Measurements from ENCODE around the gene BAIAP3.

The BAIAP3 gene

DNA sequence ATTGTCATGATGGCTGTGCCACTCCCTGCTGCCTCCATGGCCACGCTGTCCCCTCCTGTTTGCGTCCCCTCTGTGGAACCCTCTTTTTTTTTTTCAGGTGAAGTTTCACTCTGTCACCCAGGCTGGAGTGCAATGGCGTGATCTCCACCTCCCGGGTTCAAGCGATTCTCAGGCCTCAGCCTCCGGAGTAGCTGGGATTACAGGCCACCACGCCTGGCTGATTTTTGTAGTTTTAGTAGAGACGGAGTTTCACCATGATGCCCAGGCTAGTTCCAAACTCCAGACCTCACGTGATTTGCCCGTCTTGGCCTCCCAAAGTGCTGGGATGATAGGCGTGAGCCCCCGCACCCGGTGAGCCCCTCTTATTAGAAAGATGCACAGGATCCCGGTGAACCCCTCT, 35.0 kb upstream of the BAIAP3 start:
- peaks cover 67% of the 10 kb centered on the region for H3K4me1 Mint-ChIP-seq
- no peak overlapping the region for H3K4me3 Mint-ChIP-seq
- no peak for DNase-seq
- H3K9me3 Mint-ChIP-seq = peaks cover 3% of the 10 kb centered on the region
- peak overlapping the region; percentile 78 for H3K27ac Mint-ChIP-seq
- H3K27me3 Mint-ChIP-seq (ENCODE audit: low read depth, poor library complexity) = peaks cover 29% of the 10 kb centered on the region
- TF ChIP-seq, protein P1, sequence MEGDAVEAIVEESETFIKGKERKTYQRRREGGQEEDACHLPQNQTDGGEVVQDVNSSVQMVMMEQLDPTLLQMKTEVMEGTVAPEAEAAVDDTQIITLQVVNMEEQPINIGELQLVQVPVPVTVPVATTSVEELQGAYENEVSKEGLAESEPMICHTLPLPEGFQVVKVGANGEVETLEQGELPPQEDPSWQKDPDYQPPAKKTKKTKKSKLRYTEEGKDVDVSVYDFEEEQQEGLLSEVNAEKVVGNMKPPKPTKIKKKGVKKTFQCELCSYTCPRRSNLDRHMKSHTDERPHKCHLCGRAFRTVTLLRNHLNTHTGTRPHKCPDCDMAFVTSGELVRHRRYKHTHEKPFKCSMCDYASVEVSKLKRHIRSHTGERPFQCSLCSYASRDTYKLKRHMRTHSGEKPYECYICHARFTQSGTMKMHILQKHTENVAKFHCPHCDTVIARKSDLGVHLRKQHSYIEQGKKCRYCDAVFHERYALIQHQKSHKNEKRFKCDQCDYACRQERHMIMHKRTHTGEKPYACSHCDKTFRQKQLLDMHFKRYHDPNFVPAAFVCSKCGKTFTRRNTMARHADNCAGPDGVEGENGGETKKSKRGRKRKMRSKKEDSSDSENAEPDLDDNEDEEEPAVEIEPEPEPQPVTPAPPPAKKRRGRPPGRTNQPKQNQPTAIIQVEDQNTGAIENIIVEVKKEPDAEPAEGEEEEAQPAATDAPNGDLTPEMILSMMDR (IDR thresholded peaks at IDR 0.05) = no peak
- H3K36me3 Mint-ChIP-seq (ENCODE audit: low read depth) = no peaks in the 10 kb centered on the region

DNA sequence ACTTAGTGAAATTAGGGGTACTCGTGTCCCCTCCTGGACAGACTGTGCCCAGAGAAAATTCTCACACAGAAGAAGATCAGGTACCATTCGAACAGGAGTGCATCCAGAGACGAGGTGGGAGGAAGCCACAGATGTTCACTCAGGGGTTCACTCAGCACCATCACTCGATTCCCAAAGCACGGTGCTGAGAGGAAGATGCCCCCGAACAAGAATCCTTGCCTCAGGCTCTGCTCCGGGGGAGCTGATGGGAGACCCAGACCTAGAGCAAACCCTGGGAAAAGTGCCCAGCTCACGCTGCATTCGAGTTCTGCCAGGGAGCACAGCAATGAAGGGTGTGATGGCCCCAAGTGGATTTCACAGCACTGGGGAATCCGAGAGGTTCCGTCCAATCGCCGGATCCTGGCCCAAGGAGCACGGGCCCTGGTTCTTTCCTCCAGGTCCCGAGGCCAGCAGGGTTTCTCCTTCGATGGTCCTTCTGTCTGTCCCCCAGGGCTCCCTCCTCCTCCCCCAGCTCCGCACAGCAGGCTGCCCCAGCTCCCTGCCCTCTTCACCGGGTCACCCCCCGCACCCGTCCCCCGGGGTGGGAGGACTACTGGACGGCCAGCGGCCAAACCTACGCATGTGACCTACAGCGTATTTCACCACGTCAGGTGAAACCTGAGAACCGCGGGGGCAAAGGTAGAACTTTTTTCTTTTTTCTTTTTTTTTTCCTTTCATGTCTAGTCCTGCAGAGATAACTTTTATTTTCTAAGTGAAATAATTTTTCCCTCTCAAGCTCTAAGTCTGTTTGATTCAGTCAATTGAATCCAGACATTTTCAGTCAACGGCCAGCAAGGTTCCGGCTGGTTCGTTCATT, 34.2 kb upstream of the BAIAP3 start:
- Mint-ChIP-seq H3K27ac (peak overlapping the region; percentile 78), H3K4me1 (peaks cover 67% of the 10 kb centered on the region), H3K4me3 (peak overlapping the region; percentile 64), H3K9me3 (peaks cover 3% of the 10 kb centered on the region), H3K27me3 (ENCODE audit: low read depth, poor library complexity) (peaks cover 28% of the 10 kb centered on the region), H3K36me3 (ENCODE audit: low read depth) (no peaks in the 10 kb centered on the region)
- TF ChIP-seq, protein P1 (IDR thresholded peaks at IDR 0.05) = no peak
- no peak for DNase-seq

DNA sequence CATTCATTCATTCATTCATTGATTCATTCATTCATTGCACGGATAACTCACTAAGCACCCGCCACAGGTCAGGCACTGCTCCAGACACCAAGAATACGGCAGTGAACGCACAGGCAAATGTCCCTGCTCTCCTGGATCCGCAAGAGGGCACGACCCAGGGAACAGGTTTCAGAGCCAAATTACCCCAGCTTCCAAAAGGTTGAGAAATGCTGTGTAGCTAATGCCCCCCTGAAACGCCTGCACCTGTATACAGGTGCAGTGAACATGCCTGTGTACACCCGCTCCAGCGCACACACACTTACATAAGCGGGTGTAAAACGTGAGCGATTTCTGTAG, 33.6 kb upstream of the BAIAP3 start:
- DNase-seq = no peak

DNA sequence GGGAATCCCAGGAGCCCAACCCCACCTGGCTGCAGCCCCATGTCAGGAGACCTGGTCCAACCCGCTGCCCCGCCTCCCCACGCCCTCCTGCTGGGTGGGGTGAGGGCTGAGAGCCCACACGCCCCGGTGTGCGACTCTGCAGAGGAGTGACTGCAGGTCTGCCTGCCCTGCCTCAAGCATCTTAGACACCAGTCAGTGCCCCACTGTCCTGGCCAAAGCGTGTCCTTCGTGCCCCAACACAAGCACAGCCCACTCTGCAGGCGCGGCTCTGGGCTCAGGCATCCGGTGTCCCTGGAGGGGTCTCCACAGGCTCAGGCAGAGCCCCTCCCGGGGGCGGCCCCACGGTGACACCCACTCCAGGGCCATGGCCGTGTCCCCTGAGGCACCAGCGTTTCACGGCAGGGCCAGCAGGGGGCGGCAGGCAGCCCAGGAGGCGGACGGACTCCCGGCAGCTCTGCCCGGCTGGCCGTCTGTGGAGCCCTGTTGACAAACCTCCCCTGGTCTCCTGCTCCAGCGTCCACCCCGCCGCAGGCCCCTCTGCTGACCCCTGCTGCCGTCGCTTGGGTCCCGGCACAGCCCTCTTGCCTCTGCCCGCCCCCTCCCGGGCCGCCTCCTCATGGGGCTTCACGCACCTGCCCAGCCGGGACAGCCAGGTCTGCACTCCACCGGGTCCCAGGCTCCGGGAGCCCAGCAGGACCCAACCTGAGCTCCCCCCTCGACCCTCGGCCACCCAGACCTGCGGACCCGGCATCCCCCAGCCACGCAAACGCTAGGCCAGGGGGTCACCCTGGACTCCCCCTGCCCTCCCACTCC, 32.6 kb upstream of the BAIAP3 start:
- DNase-seq = peak; percentile 85
- Mint-ChIP-seq H3K9me3 (peaks cover 3% of the 10 kb centered on the region), H3K4me1 (peaks cover 53% of the 10 kb centered on the region), H3K36me3 (ENCODE audit: low read depth) (no peaks in the 10 kb centered on the region), H3K4me3 (no peak overlapping the region), H3K27me3 (ENCODE audit: low read depth, poor library complexity) (peaks cover 22% of the 10 kb centered on the region), H3K27ac (no peak overlapping the region)
- TF ChIP-seq, protein P1 (IDR thresholded peaks at IDR 0.05) = peak; percentile 79

More for the DNA sequence above, 33.6 kb upstream of the BAIAP3 start:
- Mint-ChIP-seq H3K4me3 (peak overlapping the region; percentile 64), H3K27me3 (ENCODE audit: low read depth, poor library complexity) (peaks cover 28% of the 10 kb centered on the region), H3K36me3 (ENCODE audit: low read depth) (no peaks in the 10 kb centered on the region), H3K4me1 (peaks cover 62% of the 10 kb centered on the region), H3K27ac (no peak overlapping the region), H3K9me3 (peaks cover 3% of the 10 kb centered on the region)
- TF ChIP-seq, protein P1 (IDR thresholded peaks at IDR 0.05) = no peak

DNA sequence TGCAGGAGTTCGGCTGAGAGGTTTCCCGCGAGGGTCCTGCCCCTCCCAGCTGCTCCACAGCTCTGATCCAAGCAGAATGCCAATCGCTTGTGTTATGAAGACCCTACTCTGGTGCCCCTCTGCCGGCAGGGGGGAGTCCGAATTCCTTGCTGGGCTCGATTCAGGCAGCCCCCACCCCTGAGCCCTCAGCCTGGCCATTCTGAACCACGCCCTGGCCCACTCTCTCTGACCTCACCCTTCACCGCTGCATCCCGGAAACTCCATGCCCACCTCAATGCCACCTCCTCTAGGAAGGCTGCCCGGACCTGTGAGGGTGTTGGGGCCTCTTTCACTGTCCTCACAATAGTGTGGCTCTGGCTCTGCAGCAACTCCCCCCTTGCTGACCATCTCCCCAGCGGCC, 31.9 kb upstream of the BAIAP3 start:
- peaks cover 25% of the 10 kb centered on the region for H3K27me3 Mint-ChIP-seq (ENCODE audit: low read depth, poor library complexity)
- TF ChIP-seq, protein P1 (IDR thresholded peaks at IDR 0.05) = no peak
- H3K27ac Mint-ChIP-seq = no peak overlapping the region
- no peaks in the 10 kb centered on the region for H3K36me3 Mint-ChIP-seq (ENCODE audit: low read depth)
- H3K9me3 Mint-ChIP-seq = peaks cover 3% of the 10 kb centered on the region
- peaks cover 57% of the 10 kb centered on the region for H3K4me1 Mint-ChIP-seq
- H3K4me3 Mint-ChIP-seq = no peak overlapping the region
- no peak for DNase-seq
